Right atrium auricular region (tissue), 2 donors: ENCODE measurements around the gene MCAT. TPM values are rescaled to one million over a fixed set of nuclear protein-coding genes. Genes with fewer than 3 reads are reported as not detected.

Source experiments
- DNase-seq: peaks from one replicate; pipeline ENCODE4 v3.0.0-alpha.2; 2019; ENCODE audit warnings: low spot score
- H3K27ac ChIP-seq, 2 donors: fragments of 200-600 bp; sonication (generic); 1 replicate in 1 of 2; 2 replicates in 1 of 2; pipeline ENCODE4 v1.5.1; 2016 to 2019
- H3K27me3 ChIP-seq, 2 donors: fragments of 200-600 bp; sonication (generic); one replicate each; pipeline versions ENCODE4 v1.5.1 to v1.6.0; 2017 to 2019
- H3K36me3 ChIP-seq: fragments of 200-600 bp; sonication (generic); one replicate; pipeline ENCODE4 v1.5.1; 2016
- H3K4me1 ChIP-seq, 2 donors: fragments of 200-600 bp; sonication (generic); one replicate each; pipeline versions ENCODE4 v1.5.1 to v1.6.0; 2017 to 2019
- H3K4me3 ChIP-seq, 2 donors: fragments of 200-600 bp; sonication (generic); 1 replicate in 1 of 2; 2 replicates in 1 of 2; pipeline ENCODE4 v1.5.1; 2017 to 2019; ENCODE audit warnings: mild to moderate bottlenecking in 1 of 2, moderate library complexity in 1 of 2
- H3K9me3 ChIP-seq, 2 donors: fragments of 200-600 bp; sonication (generic); one replicate each; pipeline ENCODE4 v1.5.1; 2019
- CTCF ChIP-seq, 2 donors: fragments of 200-600 bp; sonication (generic); IDR thresholded peaks; one replicate each; pipeline ENCODE4 v1.5.1; 2019; ENCODE audit warnings: antibody characterized with exemption in 2 of 2
- total RNA-seq, 2 donors: library from RNA; depleted of rRNA; stranded (reverse); fragments of >200 nt; gene quantifications; one replicate each; pipeline ENCODE4 v1.1.0, GENCODE V29; 2016

Gene MCAT
- total RNA-seq, 2 donors from 2014 or later: 16.1 to 17.6 TPM

DNA sequence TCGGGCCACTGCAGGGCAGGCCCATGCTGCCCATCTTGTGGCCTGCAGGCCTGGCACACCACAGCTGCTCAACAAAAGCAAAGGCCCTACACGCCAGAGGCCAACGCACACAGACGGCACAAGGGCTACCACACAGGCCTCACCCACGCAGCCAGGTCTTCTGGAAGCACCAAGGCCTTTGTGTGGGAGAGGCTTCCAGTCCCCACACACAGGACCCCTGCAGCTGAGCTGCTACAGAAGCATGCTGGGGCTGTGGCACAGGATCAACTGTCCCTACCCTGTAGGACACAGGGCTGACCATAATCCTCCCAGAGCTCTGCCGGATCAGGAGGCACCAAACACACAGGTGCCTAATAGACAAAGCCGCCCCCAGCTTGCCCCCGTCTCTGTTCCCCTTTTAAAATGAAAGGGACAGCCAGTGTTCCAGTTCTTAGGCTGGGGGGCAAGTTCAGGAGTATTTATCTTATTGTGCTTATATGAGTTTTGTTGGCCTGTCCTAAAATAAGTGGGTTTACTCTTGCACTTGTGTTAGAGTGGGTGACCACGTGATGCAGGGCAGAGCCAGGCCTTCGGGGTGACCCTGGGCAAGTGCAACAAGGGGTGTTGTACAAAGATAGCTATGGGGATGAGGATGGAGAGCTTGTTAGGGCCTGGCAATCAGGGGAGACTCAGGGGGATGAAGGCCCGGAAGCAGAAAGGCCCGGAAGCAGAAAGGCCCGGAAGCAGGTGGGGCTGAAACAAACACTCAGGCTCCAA is 38.3 kb upstream of the MCAT start:
- Histone ChIP-seq H3K4me1 (peaks cover 0 to 13% of the 10 kb centered on the region in 2 donors), H3K4me3 (no peak overlapping the region), H3K27me3 (no peaks in the 10 kb centered on the region), H3K36me3 (peaks cover 16% of the 10 kb centered on the region), H3K27ac (no peak overlapping the region), H3K9me3 (no peaks in the 10 kb centered on the region)
- no peak for TF ChIP-seq CTCF (IDR thresholded peaks at IDR 0.05)
- DNase-seq: no peak

DNA sequence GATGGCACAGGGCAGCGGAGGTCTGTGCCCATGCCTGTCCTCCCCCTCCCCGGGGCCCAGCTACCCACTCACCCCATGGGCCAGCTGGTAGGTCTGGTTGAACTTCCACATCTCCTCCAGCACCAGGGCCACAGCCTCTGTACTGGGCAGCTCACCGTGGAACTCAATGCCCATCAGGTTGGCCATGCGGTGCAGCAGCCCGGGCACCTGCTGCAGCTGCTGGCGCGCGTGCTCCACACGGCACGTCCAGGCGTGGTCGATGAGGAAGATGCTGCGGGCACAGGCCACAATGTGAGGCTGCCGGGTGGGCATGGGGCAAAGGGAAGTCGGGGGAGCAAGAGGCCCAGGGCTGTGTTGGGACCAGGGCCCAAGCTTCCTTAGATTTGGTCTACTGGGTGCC is 37.5 kb upstream of the MCAT start:
- no peak for TF ChIP-seq CTCF (IDR thresholded peaks at IDR 0.05)
- no peak for DNase-seq
- peaks cover 0 to 5% of the 10 kb centered on the region in 2 donors for H3K4me1 ChIP-seq
- H3K4me3 ChIP-seq: no peak overlapping the region
- no peaks in the 10 kb centered on the region for H3K27me3 ChIP-seq
- H3K9me3 ChIP-seq: no peaks in the 10 kb centered on the region
- H3K36me3 ChIP-seq: peaks cover 16% of the 10 kb centered on the region
- no peak overlapping the region for H3K27ac ChIP-seq

- Histone ChIP-seq H3K9me3 (no peaks in the 10 kb centered on the region), H3K27me3 (no peaks in the 10 kb centered on the region), H3K36me3 (peaks cover 22% of the 10 kb centered on the region), H3K4me3 (no peak overlapping the region), H3K4me1 (no peaks in the 10 kb centered on the region), H3K27ac (no peak overlapping the region)
- no peak for DNase-seq
- no peak for TF ChIP-seq CTCF (IDR thresholded peaks at IDR 0.05)
These were observed 36.7 kb upstream of the MCAT start for GRCh38 chr22:43179911-43180195.

- no peak overlapping the region for H3K27ac ChIP-seq
- no peak for TF ChIP-seq CTCF (IDR thresholded peaks at IDR 0.05)
- H3K36me3 ChIP-seq: peaks cover 26% of the 10 kb centered on the region
- H3K9me3 ChIP-seq: no peaks in the 10 kb centered on the region
- H3K4me1 ChIP-seq: no peaks in the 10 kb centered on the region
- DNase-seq: no peak
- no peaks in the 10 kb centered on the region for H3K27me3 ChIP-seq
- no peak overlapping the region for H3K4me3 ChIP-seq
These were observed 36.1 kb upstream of the MCAT start for GRCh38 chr22:43179146-43179910.

DNA sequence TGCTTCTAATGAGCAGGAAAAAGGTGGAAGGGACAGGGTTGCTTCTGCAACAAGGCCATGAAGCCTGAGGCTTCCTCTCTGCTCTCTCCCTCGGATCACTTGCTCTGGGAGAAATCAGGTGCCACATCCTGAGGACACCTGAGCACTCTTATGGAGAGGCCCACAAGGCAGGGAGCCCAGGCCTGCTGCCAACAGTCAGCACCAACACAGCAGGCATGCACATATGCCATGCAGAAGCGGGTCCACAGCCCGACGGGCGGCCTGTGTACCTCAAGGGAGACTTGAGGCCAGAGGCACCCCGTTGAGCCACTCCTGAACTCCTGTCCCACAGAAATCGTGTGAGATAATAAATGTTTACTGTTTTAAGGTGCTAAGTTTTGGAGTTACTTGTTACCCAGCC is 34.3 kb upstream of the MCAT start:
- Histone ChIP-seq H3K4me1 (no peaks in the 10 kb centered on the region), H3K4me3 (no peak overlapping the region), H3K36me3 (peaks cover 39% of the 10 kb centered on the region), H3K27me3 (no peaks in the 10 kb centered on the region), H3K9me3 (no peaks in the 10 kb centered on the region), H3K27ac (no peak overlapping the region)
- no peak for TF ChIP-seq CTCF (IDR thresholded peaks at IDR 0.05)
- DNase-seq: no peak
